ENCODE results near the gene MAOA.

DNA sequence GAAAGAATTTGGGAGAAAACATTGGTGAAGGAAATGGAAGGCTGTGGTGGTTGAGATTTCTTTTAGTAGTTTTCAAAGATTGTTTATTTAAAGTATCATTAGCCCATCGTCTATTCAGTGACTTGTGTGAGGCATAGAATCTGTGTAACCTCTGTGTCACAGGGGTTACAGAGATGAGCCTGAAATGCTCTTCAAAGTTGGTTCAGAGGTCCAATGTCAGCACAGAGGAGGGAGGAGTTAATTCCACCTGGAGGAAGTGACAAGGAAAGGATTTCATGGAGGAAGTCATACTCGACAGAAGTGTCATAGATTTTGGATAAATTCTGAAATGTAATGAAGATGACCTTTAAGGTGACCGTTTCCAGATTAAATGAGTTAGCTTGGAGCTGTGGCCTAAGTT, 8.2 kb downstream of the MAOA start:
- TF ChIP-seq, protein P1, sequence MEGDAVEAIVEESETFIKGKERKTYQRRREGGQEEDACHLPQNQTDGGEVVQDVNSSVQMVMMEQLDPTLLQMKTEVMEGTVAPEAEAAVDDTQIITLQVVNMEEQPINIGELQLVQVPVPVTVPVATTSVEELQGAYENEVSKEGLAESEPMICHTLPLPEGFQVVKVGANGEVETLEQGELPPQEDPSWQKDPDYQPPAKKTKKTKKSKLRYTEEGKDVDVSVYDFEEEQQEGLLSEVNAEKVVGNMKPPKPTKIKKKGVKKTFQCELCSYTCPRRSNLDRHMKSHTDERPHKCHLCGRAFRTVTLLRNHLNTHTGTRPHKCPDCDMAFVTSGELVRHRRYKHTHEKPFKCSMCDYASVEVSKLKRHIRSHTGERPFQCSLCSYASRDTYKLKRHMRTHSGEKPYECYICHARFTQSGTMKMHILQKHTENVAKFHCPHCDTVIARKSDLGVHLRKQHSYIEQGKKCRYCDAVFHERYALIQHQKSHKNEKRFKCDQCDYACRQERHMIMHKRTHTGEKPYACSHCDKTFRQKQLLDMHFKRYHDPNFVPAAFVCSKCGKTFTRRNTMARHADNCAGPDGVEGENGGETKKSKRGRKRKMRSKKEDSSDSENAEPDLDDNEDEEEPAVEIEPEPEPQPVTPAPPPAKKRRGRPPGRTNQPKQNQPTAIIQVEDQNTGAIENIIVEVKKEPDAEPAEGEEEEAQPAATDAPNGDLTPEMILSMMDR (IDR thresholded peaks at IDR 0.05; ENCODE audit: borderline replicate concordance, extremely low read depth, low read length, poor library complexity, severe bottlenecking): no peak
- no peak for TF ChIP-seq EZH2 (IDR thresholded peaks at IDR 0.05; ENCODE audit: borderline replicate concordance, low read depth, low read length, severe bottlenecking)

Measured in DND-41 (cell line).